MM.1S (cell line): ENCODE results near the gene CTNNA1.

ENCODE experiments used
- DNase-seq: peaks from one replicate; pipeline ENCODE4 v3.0.0-alpha.2; 2015
- H2AFZ ChIP-seq: fragments of 300-600 bp; sonication (generic); 2 replicates; pipeline ENCODE4 v1.6.0; 2016; ENCODE audit warnings: antibody characterized with exemption, low read length
- H3F3A ChIP-seq: fragments of 300-600 bp; sonication (generic); 2 replicates; pipeline ENCODE4 v1.6.1; 2016; ENCODE audit warnings: mild to moderate bottlenecking, antibody characterized with exemption, low read length, moderate library complexity, mixed read lengths; ENCODE audit not compliant: insufficient read depth
- H3K27ac ChIP-seq: fragments of 300-600 bp; sonication (generic); 2 replicates; pipeline ENCODE4 v1.5.1; 2016; ENCODE audit warnings: mild to moderate bottlenecking, low read length
- H3K27me3 ChIP-seq: fragments of 300-600 bp; sonication (generic); replicated peaks from 2 replicates; pipeline ENCODE4 v1.6.0; 2016; ENCODE audit warnings: low read length; ENCODE audit not compliant: insufficient read depth
- H3K36me3 ChIP-seq: fragments of 300-600 bp; sonication (generic); replicated peaks from 2 replicates; pipeline ENCODE4 v1.6.1; 2016; ENCODE audit warnings: mild to moderate bottlenecking, low read length, mixed read lengths; ENCODE audit not compliant: insufficient read depth
- H3K4me1 ChIP-seq: fragments of 300-600 bp; sonication (generic); 2 replicates; pipeline ENCODE4 v1.6.1; 2016; ENCODE audit warnings: low read length, mixed read lengths
- H3K4me2 ChIP-seq: fragments of 300-600 bp; sonication (generic); 2 replicates; pipeline ENCODE4 v1.6.0; 2016; ENCODE audit warnings: low read depth, low read length
- H3K4me3 ChIP-seq: fragments of 300-600 bp; sonication (generic); 2 replicates; pipeline ENCODE4 v1.5.1; 2016; ENCODE audit warnings: low read length, mixed read lengths
- H3K79me2 ChIP-seq: fragments of 300-600 bp; sonication (generic); 2 replicates; pipeline ENCODE4 v1.6.1; 2016; ENCODE audit warnings: mixed run types, low read length, mixed read lengths
- H3K9ac ChIP-seq: fragments of 300-600 bp; sonication (generic); 2 replicates; pipeline ENCODE4 v1.6.1; 2016; ENCODE audit warnings: low read length, mixed read lengths
- H3K9me2 ChIP-seq: fragments of 300-600 bp; sonication (generic); replicated peaks from 2 replicates; pipeline ENCODE4 v1.6.1; 2016; ENCODE audit warnings: mild to moderate bottlenecking, low read length, mixed read lengths; ENCODE audit not compliant: insufficient read depth
- H3K9me3 ChIP-seq: fragments of 300-600 bp; sonication (generic); replicated peaks from 2 replicates; pipeline ENCODE4 v1.6.1; 2016; ENCODE audit warnings: mild to moderate bottlenecking, low read length, mixed read lengths; ENCODE audit not compliant: insufficient read depth
- H4K20me1 ChIP-seq: fragments of 300-600 bp; sonication (generic); 2 replicates; pipeline ENCODE4 v1.6.1; 2016; ENCODE audit warnings: mild to moderate bottlenecking, low read length, moderate library complexity, mixed read lengths; ENCODE audit not compliant: insufficient read depth
- EZH2 ChIP-seq: fragments of 300-600 bp; sonication (generic); optimal IDR thresholded peaks from 2 replicates; pipeline ENCODE3; 2017; ENCODE audit warnings: low read depth, mild to moderate bottlenecking, antibody characterized with exemption, low read length, mixed read lengths
- EZH2phosphoT487 ChIP-seq: fragments of 300-600 bp; sonication (generic); IDR thresholded peaks from 2 replicates; pipeline ENCODE4 v1.6.1; 2018; ENCODE audit warnings: antibody characterized with exemption, low read length
- TF ChIP-seq, protein P1 (sequence below): fragments of 300-600 bp; sonication (generic); IDR thresholded peaks from 2 replicates; pipeline ENCODE4 v1.5.1; 2016; ENCODE audit warnings: antibody characterized with exemption, low read length, mixed read lengths

The CTNNA1 gene

DNA sequence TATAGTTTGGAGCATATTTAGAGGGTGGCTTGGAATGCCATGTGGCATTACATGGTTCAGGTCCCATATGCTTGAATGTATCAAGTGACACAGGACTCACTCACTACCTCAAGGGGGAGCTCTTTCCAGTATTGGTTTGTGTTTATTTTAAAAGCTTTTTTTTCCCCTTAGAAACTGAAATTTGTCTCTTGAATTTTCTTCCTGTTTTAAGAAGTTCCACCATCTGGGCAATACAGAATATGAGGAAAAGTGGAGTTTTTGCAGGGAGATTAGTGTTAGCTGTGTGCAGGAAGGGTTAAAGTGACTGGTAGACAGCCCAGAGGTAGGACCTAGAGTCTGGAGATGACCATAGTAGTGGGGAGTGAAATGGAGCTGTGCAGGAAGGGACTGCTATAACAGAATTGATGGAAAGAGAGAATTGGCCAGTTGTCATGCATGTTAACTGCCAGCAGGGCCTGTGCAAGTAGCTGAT lies 36.6 kb downstream of the CTNNA1 start:
- no peak overlapping the region for H3K9ac ChIP-seq
- H3K4me1 ChIP-seq, result peaks cover 15% of the 10 kb centered on the region
- H3K9me3 ChIP-seq, result no peaks in the 10 kb centered on the region
- H3K4me2 ChIP-seq, result no peak overlapping the region
- no peaks in the 10 kb centered on the region for H3K27me3 ChIP-seq
- H4K20me1 ChIP-seq, result no peaks in the 10 kb centered on the region
- no peak overlapping the region for H3K27ac ChIP-seq
- peak; percentile 50 for DNase-seq
- peaks cover 67% of the 10 kb centered on the region for H3K79me2 ChIP-seq
- TF ChIP-seq, protein P1, sequence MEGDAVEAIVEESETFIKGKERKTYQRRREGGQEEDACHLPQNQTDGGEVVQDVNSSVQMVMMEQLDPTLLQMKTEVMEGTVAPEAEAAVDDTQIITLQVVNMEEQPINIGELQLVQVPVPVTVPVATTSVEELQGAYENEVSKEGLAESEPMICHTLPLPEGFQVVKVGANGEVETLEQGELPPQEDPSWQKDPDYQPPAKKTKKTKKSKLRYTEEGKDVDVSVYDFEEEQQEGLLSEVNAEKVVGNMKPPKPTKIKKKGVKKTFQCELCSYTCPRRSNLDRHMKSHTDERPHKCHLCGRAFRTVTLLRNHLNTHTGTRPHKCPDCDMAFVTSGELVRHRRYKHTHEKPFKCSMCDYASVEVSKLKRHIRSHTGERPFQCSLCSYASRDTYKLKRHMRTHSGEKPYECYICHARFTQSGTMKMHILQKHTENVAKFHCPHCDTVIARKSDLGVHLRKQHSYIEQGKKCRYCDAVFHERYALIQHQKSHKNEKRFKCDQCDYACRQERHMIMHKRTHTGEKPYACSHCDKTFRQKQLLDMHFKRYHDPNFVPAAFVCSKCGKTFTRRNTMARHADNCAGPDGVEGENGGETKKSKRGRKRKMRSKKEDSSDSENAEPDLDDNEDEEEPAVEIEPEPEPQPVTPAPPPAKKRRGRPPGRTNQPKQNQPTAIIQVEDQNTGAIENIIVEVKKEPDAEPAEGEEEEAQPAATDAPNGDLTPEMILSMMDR, result peak; percentile 66
- no peak for TF ChIP-seq EZH2
- no peak overlapping the region for H3K4me3 ChIP-seq
- no peaks in the 10 kb centered on the region for H3K9me2 ChIP-seq
- H3F3A ChIP-seq, result no peaks in the 10 kb centered on the region
- no peaks in the 10 kb centered on the region for H3K36me3 ChIP-seq
- no peak overlapping the region for H2AFZ ChIP-seq

DNA sequence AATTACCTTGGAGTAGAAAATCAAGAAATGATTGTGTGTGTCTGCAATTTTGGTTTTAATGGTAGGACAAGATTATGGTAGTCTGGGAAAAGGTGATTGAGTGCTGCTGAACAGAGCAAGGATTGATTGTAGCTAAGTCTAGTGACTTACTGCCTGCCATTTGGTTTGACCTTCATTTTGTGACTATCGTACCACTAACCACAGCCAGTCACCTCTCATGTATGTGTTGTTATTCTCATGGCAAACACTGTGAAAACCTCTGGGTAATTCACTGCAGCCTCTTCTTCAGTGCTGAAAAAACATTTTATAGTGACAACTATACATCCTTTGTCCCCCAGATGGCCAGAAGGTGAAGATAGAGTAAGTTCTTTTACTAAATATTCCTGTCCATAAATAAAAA lies 37.5 kb downstream of the CTNNA1 start:
- TF ChIP-seq EZH2 (no peak), EZH2phosphoT487 (no peak)
- TF ChIP-seq, protein P1, result no peak
- no peak overlapping the region for H3K9ac ChIP-seq
- H3K4me1 ChIP-seq, result peaks cover 15% of the 10 kb centered on the region
- H3K27ac ChIP-seq, result no peak overlapping the region
- H3K4me3 ChIP-seq, result no peak overlapping the region
- no peaks in the 10 kb centered on the region for H4K20me1 ChIP-seq
- H3K9me2 ChIP-seq, result no peaks in the 10 kb centered on the region
- H3K36me3 ChIP-seq, result no peaks in the 10 kb centered on the region
- H3K9me3 ChIP-seq, result no peaks in the 10 kb centered on the region
- H2AFZ ChIP-seq, result no peak overlapping the region
- peaks cover 63% of the 10 kb centered on the region for H3K79me2 ChIP-seq
- no peak for DNase-seq
- H3K27me3 ChIP-seq, result no peaks in the 10 kb centered on the region
- H3K4me2 ChIP-seq, result no peak overlapping the region
- no peaks in the 10 kb centered on the region for H3F3A ChIP-seq

DNA sequence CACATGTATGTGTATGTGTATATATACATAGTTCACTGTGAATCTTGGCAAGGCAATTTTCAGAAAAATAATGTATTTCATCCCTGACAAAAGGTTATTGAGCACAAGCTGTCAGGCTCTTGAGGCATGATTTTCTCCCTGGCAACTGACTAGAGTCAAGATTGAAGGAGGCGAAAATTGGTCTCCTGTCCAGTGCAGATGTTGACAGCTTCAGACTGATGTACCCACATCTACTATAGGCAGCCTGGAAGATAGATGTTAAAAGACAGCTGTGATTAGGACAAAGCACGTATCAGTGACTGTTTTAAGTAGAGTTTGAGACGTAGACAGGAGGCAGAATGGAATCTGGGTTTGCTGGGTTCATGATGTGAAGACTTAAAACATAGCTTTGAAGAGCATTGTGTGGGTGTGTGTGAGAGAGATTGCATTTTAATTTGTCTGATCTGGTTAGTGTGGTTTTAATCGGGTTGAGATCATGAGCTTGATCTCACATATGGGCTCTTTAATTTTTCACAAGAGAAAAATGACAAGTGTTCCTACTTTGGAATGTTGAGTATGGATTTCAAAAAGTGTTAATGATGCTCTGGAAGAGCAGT lies 39.1 kb downstream of the CTNNA1 start:
- Histone ChIP-seq H3F3A (no peaks in the 10 kb centered on the region), H3K4me2 (no peak overlapping the region), H3K4me3 (no peak overlapping the region), H3K9me2 (no peaks in the 10 kb centered on the region), H3K9me3 (no peaks in the 10 kb centered on the region), H4K20me1 (no peaks in the 10 kb centered on the region), H2AFZ (no peak overlapping the region), H3K36me3 (no peaks in the 10 kb centered on the region), H3K27me3 (no peaks in the 10 kb centered on the region), H3K9ac (no peak overlapping the region), H3K4me1 (peaks cover 15% of the 10 kb centered on the region), H3K79me2 (peaks cover 61% of the 10 kb centered on the region), H3K27ac (no peak overlapping the region)
- TF ChIP-seq EZH2, result no peak
- TF ChIP-seq, protein P1, result no peak
- TF ChIP-seq EZH2phosphoT487, result no peak
- DNase-seq, result no peak
